HFF-Myc (cell line): ENCODE results near the gene NCF4.

ENCODE experiments used
- DNase-seq: peaks from one replicate; pipeline ENCODE4 v3.0.0-alpha.2; 2011; ENCODE audit warnings: low read depth; ENCODE audit errors: extremely low read depth
- H3K4me3 ChIP-seq: replicated peaks from 2 replicates; pipeline ENCODE4 v1.5.1; 2011; ENCODE audit warnings: low read depth, mild to moderate bottlenecking, control low read depth, low read length
- TF ChIP-seq, protein P1 (sequence below): IDR thresholded peaks from 2 replicates; pipeline ENCODE4 v1.5.1; 2012; ENCODE audit warnings: mild to moderate bottlenecking, low read depth, low read length, control low read depth; ENCODE audit errors: missing control alignments

Gene NCF4

DNA sequence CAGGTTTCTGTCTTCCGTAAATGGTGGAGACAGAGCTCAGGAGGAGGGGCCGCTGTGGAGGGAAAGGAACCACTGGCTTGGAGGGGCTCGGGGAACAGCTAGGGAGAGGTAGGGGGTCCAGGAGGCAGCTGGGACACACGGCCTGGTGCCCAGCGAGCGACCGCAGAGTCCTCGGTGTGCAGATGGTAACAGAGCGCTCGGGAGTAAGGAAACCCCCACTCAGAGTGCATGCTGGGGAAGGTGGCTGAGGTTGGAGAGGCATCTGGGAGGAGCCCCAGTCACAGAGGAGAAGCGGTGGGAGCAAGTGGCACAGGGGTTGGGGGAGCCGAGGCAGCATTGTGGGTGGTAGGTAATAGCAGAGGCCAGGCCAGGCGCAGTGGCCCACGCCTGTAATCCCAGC is 10.8 kb upstream of the NCF4 start:
- TF ChIP-seq, protein P1, sequence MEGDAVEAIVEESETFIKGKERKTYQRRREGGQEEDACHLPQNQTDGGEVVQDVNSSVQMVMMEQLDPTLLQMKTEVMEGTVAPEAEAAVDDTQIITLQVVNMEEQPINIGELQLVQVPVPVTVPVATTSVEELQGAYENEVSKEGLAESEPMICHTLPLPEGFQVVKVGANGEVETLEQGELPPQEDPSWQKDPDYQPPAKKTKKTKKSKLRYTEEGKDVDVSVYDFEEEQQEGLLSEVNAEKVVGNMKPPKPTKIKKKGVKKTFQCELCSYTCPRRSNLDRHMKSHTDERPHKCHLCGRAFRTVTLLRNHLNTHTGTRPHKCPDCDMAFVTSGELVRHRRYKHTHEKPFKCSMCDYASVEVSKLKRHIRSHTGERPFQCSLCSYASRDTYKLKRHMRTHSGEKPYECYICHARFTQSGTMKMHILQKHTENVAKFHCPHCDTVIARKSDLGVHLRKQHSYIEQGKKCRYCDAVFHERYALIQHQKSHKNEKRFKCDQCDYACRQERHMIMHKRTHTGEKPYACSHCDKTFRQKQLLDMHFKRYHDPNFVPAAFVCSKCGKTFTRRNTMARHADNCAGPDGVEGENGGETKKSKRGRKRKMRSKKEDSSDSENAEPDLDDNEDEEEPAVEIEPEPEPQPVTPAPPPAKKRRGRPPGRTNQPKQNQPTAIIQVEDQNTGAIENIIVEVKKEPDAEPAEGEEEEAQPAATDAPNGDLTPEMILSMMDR = no peak

GRCh38 chr22:36850682-36851081 is 10.1 kb upstream of the NCF4 start:
- H3K4me3 ChIP-seq = no peak overlapping the region
- TF ChIP-seq, protein P1 = no peak
- DNase-seq = no peak

More for the DNA sequence above, 10.8 kb upstream of the NCF4 start:
- H3K4me3 ChIP-seq = no peak overlapping the region
- no peak for DNase-seq

GRCh38 chr22:36852056-36852973 is 8.5 kb upstream of the NCF4 start:
- TF ChIP-seq, protein P1 = no peak
- H3K4me3 ChIP-seq = no peak overlapping the region
- DNase-seq = no peak

GRCh38 chr22:36853407-36854099 is 7.3 kb upstream of the NCF4 start:
- peak; percentile 22 for DNase-seq
- H3K4me3 ChIP-seq = no peak overlapping the region
- TF ChIP-seq, protein P1 = peak; percentile 87

DNA sequence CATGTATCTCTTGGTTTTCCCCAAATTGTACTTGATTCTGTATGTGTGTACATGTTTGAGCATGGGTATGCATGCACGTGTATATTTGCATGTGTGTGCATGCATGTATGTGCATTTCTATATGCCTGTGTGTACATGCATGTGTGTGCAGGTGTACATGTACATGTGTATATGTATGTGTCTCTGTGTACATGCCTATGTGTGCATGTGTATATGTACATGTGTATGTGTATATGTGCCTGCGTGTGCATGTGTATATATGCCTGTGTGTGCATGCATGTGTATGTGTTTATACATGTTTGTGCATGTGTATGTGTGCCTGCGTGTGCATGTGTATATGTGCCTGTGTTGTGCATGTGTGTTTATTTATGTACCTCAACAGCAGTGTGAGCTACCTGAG is 5.3 kb upstream of the NCF4 start:
- TF ChIP-seq, protein P1 = no peak
- H3K4me3 ChIP-seq = no peak overlapping the region
- DNase-seq = no peak

GRCh38 chr22:36856121-36856791 is 4.5 kb upstream of the NCF4 start:
- no peak overlapping the region for H3K4me3 ChIP-seq
- TF ChIP-seq, protein P1 = peak; percentile 100
- DNase-seq = peak; percentile 52
